Measurements from ENCODE around the gene PDS5A.
"Not testable (repeated sequence)": the region's sequence is repeated elsewhere in the genome, so short reads cannot be mapped to it uniquely, and the experiment has no call there.

Gene PDS5A

GRCh38 chr4:39838431-39838830, 139.3 kb downstream of the PDS5A start:
- DNase-seq (ENCODE audit: low spot score), result not testable (repeated sequence)

DNA sequence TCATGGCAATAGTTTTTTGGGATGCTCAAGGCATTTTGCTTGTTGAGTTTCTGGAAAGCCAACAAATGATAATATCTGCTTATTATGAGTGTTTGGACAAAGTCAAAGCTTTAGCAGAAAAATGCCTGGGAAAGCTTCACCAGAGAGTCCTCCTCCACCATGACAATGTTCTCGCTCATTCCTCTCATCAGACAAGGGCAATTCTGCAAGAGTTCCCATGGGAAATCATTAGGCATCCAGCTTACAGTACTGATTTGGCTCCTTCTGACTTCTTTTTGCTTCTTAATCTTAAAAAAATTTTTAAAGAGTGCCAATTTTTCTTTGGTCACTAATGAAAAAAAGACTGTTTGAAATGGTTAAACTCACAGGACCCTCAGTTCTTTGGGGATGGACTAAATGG, 143.4 kb downstream of the PDS5A start:
- no peak for DNase-seq (ENCODE audit: low spot score)

GRCh38 chr4:39825741-39826231, 151.9 kb downstream of the PDS5A start:
- no peak for DNase-seq (ENCODE audit: low spot score)

DNA sequence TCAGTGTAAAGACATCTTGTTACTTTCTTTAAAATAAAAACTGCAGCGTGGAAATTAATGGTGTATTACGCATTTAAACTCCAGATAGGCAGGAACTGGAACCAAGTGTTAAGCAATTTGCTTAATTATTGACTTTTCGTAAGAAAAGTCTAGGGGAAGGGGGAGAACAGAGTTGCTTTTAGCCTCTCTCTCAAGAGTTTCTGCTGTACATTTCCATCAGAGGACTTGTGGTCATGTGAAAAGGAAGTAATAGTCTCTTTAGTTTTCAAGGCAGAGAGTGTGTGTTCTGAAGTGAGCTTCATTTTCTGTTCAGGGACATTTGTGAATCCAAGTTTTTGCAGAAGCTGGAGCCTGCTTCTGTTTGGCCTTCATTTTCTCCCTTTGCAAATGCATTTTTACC, 152.6 kb downstream of the PDS5A start:
- DNase-seq (ENCODE audit: low spot score), result no peak

- DNase-seq (ENCODE audit: low spot score), result no peak
Observed at GRCh38 chr4:39823191-39823590, 154.5 kb downstream of the PDS5A start.

DNA sequence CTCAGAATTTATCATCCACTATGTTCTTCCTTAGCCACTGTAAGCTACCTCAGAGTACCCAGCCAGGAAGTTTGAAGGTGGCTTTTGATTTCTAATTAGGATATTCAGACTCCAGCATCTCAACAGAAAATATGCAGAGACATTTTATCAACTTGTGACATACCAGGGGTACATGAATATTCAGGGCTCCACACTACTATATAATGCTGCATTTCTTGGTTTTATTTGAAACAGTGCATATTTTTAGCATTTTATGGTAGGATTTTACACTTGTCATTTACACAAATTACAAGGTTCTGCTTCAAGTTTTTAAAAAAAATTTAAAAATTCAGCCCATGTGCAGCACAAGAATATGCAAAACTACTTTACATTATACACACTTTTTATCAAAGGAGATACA, 155.0 kb downstream of the PDS5A start:
- no peak for DNase-seq (ENCODE audit: low spot score)

DNA sequence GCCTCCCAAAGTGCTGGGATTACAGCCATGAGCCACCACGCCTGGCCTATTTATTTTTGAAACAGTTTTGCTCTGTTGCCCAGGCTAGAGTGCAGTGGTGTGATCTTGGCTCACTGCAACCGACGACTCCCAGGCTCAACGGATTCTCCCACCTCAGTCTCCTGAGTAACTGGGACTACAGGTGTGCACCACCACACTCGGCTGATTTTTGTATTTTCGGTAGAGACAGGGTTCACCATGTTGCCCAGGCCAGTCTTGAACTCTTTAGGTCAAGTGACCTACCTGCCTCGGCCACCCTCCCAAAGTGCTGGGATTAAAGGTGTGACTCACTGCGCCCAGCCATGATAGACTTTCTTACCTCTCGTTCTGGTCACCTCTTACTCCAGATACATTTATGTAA, 155.8 kb downstream of the PDS5A start:
- no peak for DNase-seq (ENCODE audit: low spot score)

GRCh38 chr4:39820186-39820585, 157.5 kb downstream of the PDS5A start:
- no peak for DNase-seq (ENCODE audit: low spot score)

- DNase-seq (ENCODE audit: low spot score), result no peak
Observed at GRCh38 chr4:39818646-39819045, 159.1 kb downstream of the PDS5A start.

GRCh38 chr4:39814403-39815185, 163.1 kb downstream of the PDS5A start:
- DNase-seq (ENCODE audit: low spot score), result no peak

DNA sequence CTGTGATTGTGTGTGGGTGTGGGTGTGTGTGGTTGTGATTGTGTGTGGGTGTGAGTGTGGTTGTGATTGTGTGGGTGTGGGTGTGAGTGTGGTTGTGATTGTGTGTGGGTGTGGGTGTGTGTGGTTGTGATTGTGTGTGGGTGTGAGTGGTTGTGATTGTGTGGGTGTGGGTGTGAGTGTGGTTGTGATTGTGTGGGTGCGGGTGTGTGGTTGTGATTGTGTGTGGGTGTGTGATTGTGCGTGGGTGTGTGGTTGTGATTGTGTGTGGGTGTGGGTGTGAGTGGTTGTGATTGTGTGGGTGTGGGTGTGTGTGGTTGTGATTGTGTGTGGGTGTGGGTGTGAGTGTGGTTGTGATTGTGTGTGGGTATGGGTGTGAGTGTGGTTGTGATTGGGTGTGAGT, 163.9 kb downstream of the PDS5A start:
- DNase-seq (ENCODE audit: low spot score), result not testable (repeated sequence)

- DNase-seq (ENCODE audit: low spot score), result not testable (repeated sequence)
Observed at GRCh38 chr4:39813033-39813432, 164.7 kb downstream of the PDS5A start.

DNA sequence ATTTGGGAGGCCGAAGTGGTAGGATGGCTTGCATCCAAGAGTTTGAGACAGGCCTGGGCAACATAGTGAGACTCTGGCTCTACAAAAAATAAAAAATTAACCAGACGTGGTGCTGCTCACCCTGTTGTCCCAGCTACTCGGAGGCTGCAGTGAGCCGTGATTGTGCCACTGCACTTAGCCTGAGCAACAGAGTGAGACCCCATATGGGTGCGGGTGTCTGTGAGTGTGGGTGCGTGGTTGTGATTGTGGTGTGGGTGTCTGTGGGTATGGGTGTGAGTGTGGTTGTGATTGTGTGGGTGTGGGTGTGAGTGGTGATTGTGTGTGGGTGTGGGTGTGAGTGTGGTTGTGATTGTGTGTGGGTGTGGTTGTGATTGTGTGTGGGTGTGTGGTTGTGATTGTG, 165.2 kb downstream of the PDS5A start:
- DNase-seq (ENCODE audit: low spot score), result no peak

DNA sequence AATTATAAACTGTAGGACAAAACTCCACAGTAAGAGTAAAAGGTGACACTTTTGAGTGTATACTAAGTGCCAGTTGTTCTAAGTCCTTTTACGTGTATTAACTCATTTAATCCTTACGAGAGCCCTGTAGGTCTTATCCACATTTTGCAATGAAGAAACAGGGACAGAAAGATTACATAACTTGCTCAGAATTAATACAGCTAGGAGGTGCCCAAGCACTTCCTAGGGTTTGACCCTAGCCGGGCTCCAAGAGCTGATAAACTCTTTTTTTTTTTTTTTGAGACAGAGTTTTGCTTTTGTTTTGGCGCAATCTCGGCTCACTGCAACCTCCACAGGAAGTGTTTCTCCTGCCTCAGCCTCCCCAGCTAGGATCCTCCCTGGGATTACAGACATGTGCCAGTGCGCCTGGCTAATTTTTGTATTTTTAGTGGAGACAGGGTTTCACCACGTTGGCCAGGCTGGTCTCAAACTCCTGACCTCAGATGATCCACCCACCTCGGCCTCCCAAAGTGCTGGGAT, 169.4 kb downstream of the PDS5A start:
- DNase-seq (ENCODE audit: low spot score), result no peak

DNA sequence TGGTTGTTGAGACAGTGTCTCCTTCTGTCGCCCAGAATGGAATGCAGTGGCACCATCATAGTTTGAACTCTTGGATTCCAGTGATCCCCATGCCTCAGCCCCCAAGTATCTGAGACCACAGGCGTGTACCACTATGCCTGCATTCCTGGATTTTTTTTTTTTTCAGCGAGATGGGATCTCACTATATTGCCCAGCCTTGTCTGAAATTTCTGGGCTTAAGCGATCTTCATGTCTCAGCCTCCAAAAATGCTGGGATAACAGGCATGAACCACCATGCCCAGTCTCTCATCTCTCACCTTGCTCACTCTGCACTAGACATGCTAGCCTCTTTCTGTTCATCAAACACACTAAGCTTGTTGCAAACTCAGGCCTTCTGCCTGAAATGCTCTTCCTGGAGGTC, 175.7 kb downstream of the PDS5A start:
- no peak for DNase-seq (ENCODE audit: low spot score)

- DNase-seq (ENCODE audit: low spot score), result not testable (repeated sequence)
Observed at GRCh38 chr4:39792976-39793375, 184.7 kb downstream of the PDS5A start.

DNA sequence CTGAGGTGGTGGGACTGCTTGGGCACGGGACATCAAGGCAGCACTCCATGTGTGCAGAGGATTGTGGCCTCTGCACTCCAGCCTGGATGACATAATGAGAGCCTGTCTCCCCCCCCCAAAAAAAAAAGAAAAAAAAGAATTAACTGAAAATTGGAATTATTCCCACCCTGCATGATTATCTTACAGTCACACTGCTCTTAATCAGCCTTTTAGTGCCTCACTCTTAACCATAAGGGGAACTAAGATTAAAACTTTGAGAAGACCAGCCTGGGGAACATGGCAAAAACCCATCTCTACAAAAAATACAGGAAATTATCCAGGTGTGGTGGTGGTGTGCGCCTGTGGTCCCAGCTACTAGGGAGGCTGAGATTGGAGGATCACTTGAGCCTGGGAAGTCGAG, 185.2 kb downstream of the PDS5A start:
- DNase-seq (ENCODE audit: low spot score), result no peak

DNA sequence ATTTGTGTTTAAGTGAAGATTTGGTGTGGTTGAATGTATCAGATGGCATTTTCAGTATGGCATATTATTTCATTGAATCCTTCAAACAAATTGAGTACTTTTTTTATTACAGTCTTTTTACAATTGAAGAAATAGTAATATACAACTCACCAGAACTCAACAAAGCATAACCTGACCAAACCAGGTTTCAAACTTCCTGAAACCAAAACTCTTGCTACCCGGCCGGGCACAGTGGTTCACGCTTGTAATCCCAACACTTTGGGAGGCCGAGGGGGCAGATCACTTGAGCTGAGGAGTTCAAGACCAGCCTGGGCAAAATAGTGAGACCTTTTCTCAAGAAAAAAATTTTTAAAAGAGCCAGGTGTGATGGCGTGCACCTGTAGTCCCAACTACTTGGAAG, 185.6 kb downstream of the PDS5A start:
- DNase-seq (ENCODE audit: low spot score), result no peak

- DNase-seq (ENCODE audit: low spot score), result no peak
Observed at GRCh38 chr4:39786838-39787237, 190.9 kb downstream of the PDS5A start.

DNA sequence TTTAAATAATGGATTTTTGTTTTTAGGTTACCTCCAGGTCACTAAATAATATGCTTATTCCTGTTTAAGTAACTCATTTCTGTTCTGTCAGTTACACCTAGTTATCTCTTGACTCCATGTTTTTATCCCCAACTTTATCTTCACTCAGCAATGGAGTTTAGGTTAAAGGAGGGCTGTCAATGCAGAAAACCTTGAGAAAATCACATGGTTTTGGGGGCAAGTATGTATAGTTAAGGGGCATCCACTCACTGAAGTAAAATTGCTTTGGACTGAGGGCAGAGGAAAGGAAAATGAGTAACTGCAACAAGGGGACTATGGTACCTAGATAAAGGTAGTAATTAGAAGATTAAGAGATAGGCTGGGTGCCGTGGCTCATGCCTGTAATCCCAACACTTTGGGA, 192.6 kb downstream of the PDS5A start:
- DNase-seq (ENCODE audit: low spot score), result no peak

- DNase-seq (ENCODE audit: low spot score), result not testable (repeated sequence)
Observed at GRCh38 chr4:39781988-39782387, 195.7 kb downstream of the PDS5A start.

Measured in activated CD4-positive, alpha-beta T cell treated with anti-CD3 and anti-CD28 coated beads, Interleukin-2, Interleukin-4, amounts not matched to agents 100 ng/mL and 50 ng/mL, durations not matched to agents 16 hours and 8 hours (primary cell).